SK-N-SH (cell line): ENCODE measurements around the gene SARS2. TPM values are rescaled to one million over a fixed set of nuclear protein-coding genes. Genes with fewer than 3 reads are reported as not detected.

Source experiments
- CTCF ChIA-PET: fragments of 300-600, 350-600 bp; formaldehyde crosslinking; extraction: SDS; loops from one replicate; lab custom pipeline; 2021; lab: Yijun Ruan, JAX
- POLR2A ChIA-PET: fragments of 350-600 bp; sonication (Branson Sonifier 250); formaldehyde crosslinking; extraction: SDS; loops from one replicate; lab custom pipeline; 2020; ENCODE audit warnings: antibody characterized with exemption, inconsistent platforms; lab: Yijun Ruan, JAX
- DNase-seq: peaks from one replicate; pipeline ENCODE4 v3.0.0; 2012
- H2AFZ ChIP-seq: fragments of 200-600 bp; sonication (generic); 2 replicates; pipeline ENCODE4 v1.8.1; 2016; ENCODE audit warnings: antibody characterized with exemption, mild to moderate bottlenecking, low read depth
- H3F3A ChIP-seq: fragments of 200-600 bp; sonication (generic); replicated peaks from 2 replicates; pipeline ENCODE3; 2016; ENCODE audit warnings: antibody characterized with exemption, mild to moderate bottlenecking; ENCODE audit not compliant: insufficient read depth
- H3K27ac ChIP-seq, 2 experiments: fragments of 200-500 bp in 1 of 2; fragments of 200-600 bp in 1 of 2; sonication (Bioruptor generic) in 1 of 2; sonication (generic), shearing (Covaris generic) in 1 of 2; 2 replicates each; pipeline versions ENCODE4 v1.5.1 to v1.6.1; 2014 to 2016; ENCODE audit warnings: low read depth in 2 of 2, inconsistent platforms in 1 of 2, low read length in 1 of 2, mild to moderate bottlenecking in 1 of 2, mixed read lengths in 1 of 2
- H3K27me3 ChIP-seq: fragments of 200-600 bp; sonication (generic), shearing (Covaris generic); 2 replicates; pipeline ENCODE4 v1.6.1; 2016; ENCODE audit warnings: mixed run types; ENCODE audit not compliant: insufficient read depth
- H3K36me3 ChIP-seq, 2 experiments: fragments of 200-500 bp in 1 of 2; fragments of 200-600 bp in 1 of 2; sonication (Bioruptor generic) in 1 of 2; sonication (generic) in 1 of 2; replicated peaks in 1 of 2; 2 replicates each; pipeline versions ENCODE3 to v1.5.1; 2014 to 2016; ENCODE audit warnings: low read length in 1 of 2, mild to moderate bottlenecking in 1 of 2; ENCODE audit not compliant: insufficient read depth in 2 of 2, control insufficient read depth in 1 of 2
- H3K4me1 ChIP-seq, 2 experiments: fragments of 200-500 bp in 1 of 2; fragments of 200-600 bp in 1 of 2; sonication (Bioruptor generic) in 1 of 2; sonication (generic), shearing (Covaris generic) in 1 of 2; 2 replicates each; pipeline versions ENCODE4 v1.5.1 to v1.6.1; 2014 to 2016; ENCODE audit warnings: low read depth in 1 of 2, low read length in 1 of 2, mixed run types in 1 of 2; ENCODE audit not compliant: insufficient read depth in 2 of 2, control insufficient read depth in 1 of 2
- H3K4me2 ChIP-seq: fragments of 200-600 bp; sonication (generic), shearing (Covaris generic); 2 replicates; pipeline ENCODE4 v1.6.1; 2017; ENCODE audit warnings: mixed run types
- H3K4me3 ChIP-seq, 2 experiments: fragments of 200-500 bp in 1 of 2; fragments of 200-600 bp in 1 of 2; sonication (Bioruptor generic) in 1 of 2; sonication (generic), shearing (Covaris generic) in 1 of 2; 2 replicates each; pipeline versions ENCODE4 v1.5.1 to v1.8.1; 2014 to 2016; ENCODE audit warnings: low read depth in 2 of 2, inconsistent platforms in 1 of 2, low read length in 1 of 2, mild to moderate bottlenecking in 1 of 2, mixed read lengths in 1 of 2, moderate library complexity in 1 of 2
- H3K79me2 ChIP-seq: fragments of 200-600 bp; sonication (generic); 2 replicates; pipeline ENCODE4 v1.8.1; 2017; ENCODE audit warnings: mild to moderate bottlenecking; ENCODE audit not compliant: insufficient read depth
- H3K9ac ChIP-seq: fragments of 200-600 bp; sonication (generic); 2 replicates; pipeline ENCODE4 v1.6.1; 2017; ENCODE audit warnings: mixed run types
- H3K9me2 ChIP-seq: fragments of 200-600 bp; sonication (generic); 2 replicates; pipeline ENCODE4 v1.6.1; 2017; ENCODE audit warnings: mixed run types
- H3K9me3 ChIP-seq: fragments of 200-600 bp; sonication (generic); 2 replicates; pipeline ENCODE4 v1.6.1; 2017; ENCODE audit warnings: mixed run types, mild to moderate bottlenecking, moderate library complexity
- H4K20me1 ChIP-seq: fragments of 200-600 bp; sonication (generic); 2 replicates; pipeline ENCODE4 v1.6.1; 2017; ENCODE audit warnings: mild to moderate bottlenecking, mixed run types; ENCODE audit not compliant: insufficient read depth
- EZH2phosphoT487 ChIP-seq: fragments of 200-600 bp; sonication (generic); IDR thresholded peaks from 2 replicates; pipeline ENCODE4 v1.6.1; 2017; ENCODE audit warnings: low read depth, mixed run types, mild to moderate bottlenecking, antibody characterized with exemption, moderate library complexity, borderline replicate concordance
- FOXJ3 ChIP-seq: sonication (generic); formaldehyde crosslinking; IDR thresholded peaks from 2 replicates; pipeline ENCODE4 v1.5.1; 2020; ENCODE audit warnings: mild to moderate bottlenecking, missing genetic modification reagents
- IRF3 ChIP-seq: fragments of 150-350 bp; IDR thresholded peaks from 2 replicates; pipeline ENCODE4 v1.6.1; 2016; ENCODE audit warnings: mild to moderate bottlenecking, low read depth, low read length
- JUND ChIP-seq: IDR thresholded peaks from 2 replicates; pipeline ENCODE4 v1.4.0; 2012
- MEF2A ChIP-seq: IDR thresholded peaks from 2 replicates; pipeline ENCODE4 v1.4.0; 2012; ENCODE audit warnings: low read depth, borderline replicate concordance
- POLR2AphosphoS5 ChIP-seq: IDR thresholded peaks from 2 replicates; pipeline ENCODE4 v1.6.1; 2012; ENCODE audit warnings: low read depth, low read length
- RAD21 ChIP-seq: IDR thresholded peaks from 2 replicates; pipeline ENCODE4 v1.6.1; 2012; ENCODE audit warnings: mild to moderate bottlenecking, low read length
- SIN3A ChIP-seq: IDR thresholded peaks from 2 replicates; pipeline ENCODE4 v1.6.1; 2012; ENCODE audit warnings: low read depth, mild to moderate bottlenecking, low read length, moderate library complexity, borderline replicate concordance
- TAF1 ChIP-seq: IDR thresholded peaks from 2 replicates; pipeline ENCODE4 v1.6.1; 2012; ENCODE audit warnings: low read depth, mild to moderate bottlenecking, low read length, moderate library complexity, borderline replicate concordance
- WGBS: methylation state at CpG from one replicate; pipeline ENCODE4 v1.1.6; 2017; ENCODE audit warnings: low lambda C conversion rate; 5-methylcytosine and 5-hydroxymethylcytosine counted together
- polyA plus RNA-seq, 3 experiments: library from polyadenylated mRNA; depleted of rRNA; stranded (reverse); fragments of >200 nt; gene quantifications; 2 replicates each; pipeline ENCODE4 v1.2.3, GENCODE V29; 2012

The SARS2 gene
- polyA plus RNA-seq, 1 of the 3 experiments (the other 2 are of a cell fraction) = 36.5 TPM

- Histone ChIP-seq H3K27me3 (no peaks in the 10 kb centered on the region), H4K20me1 (no peaks in the 10 kb centered on the region), H3K9ac (no peak overlapping the region), H3K4me1 (peaks cover 0 to 4% of the 10 kb centered on the region in 2 experiments; a peak in 1 of 4 replicates), H3K9me2 (no peaks in the 10 kb centered on the region), H2AFZ (no peak overlapping the region), H3K4me2 (no peak overlapping the region), H3K27ac (no peak overlapping the region), H3K79me2 (no peaks in the 10 kb centered on the region), H3K4me3 (no peak overlapping the region), H3K36me3 (no peaks in the 10 kb centered on the region), H3F3A (peaks cover 2% of the 10 kb centered on the region), H3K9me3 (no peaks in the 10 kb centered on the region)
- TF ChIP-seq JUND = no peak
- no peak for TF ChIP-seq POLR2AphosphoS5
- peak; percentile 47 for TF ChIP-seq RAD21
- no peak for TF ChIP-seq IRF3
- ChIA-PET POLR2A (no interaction called here), CTCF (interaction anchor here (0.7 to 1.8 kb wide), 5 partner anchors 9 to 52 kb away, joined by 3 to 12 read pairs (median 4); partner anchors contain the start of genes MRPS12 and SARS2)
- WGBS = 82% methylated on average over 13 of the region's 13 CpGs
- no peak for DNase-seq
Measured at GRCh38 chr19:38952395-38953165, 22.0 kb upstream of the SARS2 start.

GRCh38 chr19:38951187-38951586 is 20.6 kb upstream of the SARS2 start:
- no peak overlapping the region for H3K4me3 ChIP-seq
- no peaks in the 10 kb centered on the region for H3K27me3 ChIP-seq
- CTCF ChIA-PET = interaction anchor here (1.0 to 1.5 kb wide), 2 partner anchors 9 to 25 kb away, joined by 3 to 4 read pairs; no protein-coding TSS in a partner anchor
- H3K4me2 ChIP-seq = no peak overlapping the region
- no peak overlapping the region for H2AFZ ChIP-seq
- TF ChIP-seq TAF1 = no peak
- no peak for TF ChIP-seq EZH2phosphoT487
- TF ChIP-seq SIN3A = no peak
- no peak for TF ChIP-seq JUND
- no peak for TF ChIP-seq MEF2A
- TF ChIP-seq FOXJ3 (CRISPR knock-in tag) = no peak
- DNase-seq = no peak
- no peak overlapping the region for H3K9ac ChIP-seq
- 83% methylated on average over 3 of the region's 3 CpGs for WGBS
- no peaks in the 10 kb centered on the region for H4K20me1 ChIP-seq
- H3K4me1 ChIP-seq = peaks cover 0 to 4% of the 10 kb centered on the region in 2 experiments; a peak in 1 of 4 replicates
- H3K9me3 ChIP-seq = no peaks in the 10 kb centered on the region
- no peaks in the 10 kb centered on the region for H3K9me2 ChIP-seq
- peaks cover 4% of the 10 kb centered on the region for H3F3A ChIP-seq
- peaks cover 5 to 9% of the 10 kb centered on the region in 2 experiments for H3K36me3 ChIP-seq
- POLR2A ChIA-PET = no interaction called here
- no peaks in the 10 kb centered on the region for H3K79me2 ChIP-seq
- no peak overlapping the region for H3K27ac ChIP-seq
